OCI-LY7 (cell line): ENCODE results near the gene DNM3. TPM values are rescaled to one million over a fixed set of nuclear protein-coding genes. Genes with fewer than 3 reads are reported as not detected.

Experiments used
- BruUV-seq: library from RNA; stranded (reverse); fragments of 400-500 nt; replicated peaks from 2 replicates; lab custom pipeline; 2021; lab: Mats Ljungman, UMichigan
- CTCF ChIA-PET: fragments of 300-600 bp; sonication (Branson Sonifier 250); formaldehyde crosslinking; loops from one replicate; lab custom pipeline; 2022; ENCODE audit warnings: antibody characterized with exemption; ENCODE audit not compliant: unreplicated experiment; lab: Charles Lee
- POLR2A ChIA-PET: fragments of 300-600 bp; sonication (Branson Sonifier 250); formaldehyde crosslinking; loops from one replicate; lab custom pipeline; 2022; ENCODE audit warnings: antibody characterized with exemption; lab: Charles Lee
- DNase-seq: peaks from one replicate; pipeline ENCODE4 v3.0.0-alpha.2; 2015; ENCODE audit warnings: low spot score
- H2AFZ ChIP-seq: fragments of 200-600 bp; sonication (generic), shearing (Covaris generic); 2 replicates; pipeline ENCODE4 v1.6.1; 2014; ENCODE audit warnings: mild to moderate bottlenecking, antibody characterized with exemption, low read length, moderate library complexity
- H3K27ac ChIP-seq: fragments of 200-600 bp; sonication (generic); 2 replicates; pipeline ENCODE4 v1.5.1; 2014; ENCODE audit warnings: mixed run types, low read depth, mild to moderate bottlenecking, moderate library complexity, low read length, inconsistent platforms; ENCODE audit not compliant: poor library complexity, severe bottlenecking
- H3K36me3 ChIP-seq: fragments of 200-600 bp; sonication (generic); 2 replicates; pipeline ENCODE4 v1.6.1; 2014; ENCODE audit warnings: mild to moderate bottlenecking, antibody characterized with exemption, low read length, moderate library complexity, mixed read lengths; ENCODE audit not compliant: insufficient read depth
- H3K4me1 ChIP-seq: fragments of 200-600 bp; sonication (generic); 2 replicates; pipeline ENCODE4 v1.5.1; 2014; ENCODE audit warnings: mild to moderate bottlenecking, low read length; ENCODE audit not compliant: insufficient read depth, poor library complexity, severe bottlenecking
- H3K4me2 ChIP-seq: fragments of 200-600 bp; sonication (generic); 2 replicates; pipeline ENCODE4 v1.6.1; 2014; ENCODE audit warnings: mild to moderate bottlenecking, low read length
- H3K4me3 ChIP-seq: fragments of 200-600 bp; sonication (generic); 2 replicates; pipeline ENCODE4 v1.5.1; 2014; ENCODE audit warnings: mild to moderate bottlenecking, low read depth, low read length; ENCODE audit not compliant: poor library complexity, severe bottlenecking
- H3K79me2 ChIP-seq: fragments of 200-600 bp; sonication (generic); 2 replicates; pipeline ENCODE4 v1.6.1; 2016; ENCODE audit warnings: low read depth, mild to moderate bottlenecking, low read length, moderate library complexity, mixed read lengths; ENCODE audit not compliant: insufficient read depth
- H3K9me2 ChIP-seq: fragments of 200-600 bp; sonication (generic); 2 replicates; pipeline ENCODE4 v1.6.1; 2016; ENCODE audit warnings: mild to moderate bottlenecking, low read length, mixed read lengths; ENCODE audit not compliant: insufficient read depth
- H3K9me3 ChIP-seq: fragments of 200-600 bp; sonication (generic); 2 replicates; pipeline ENCODE4 v1.6.1; 2014; ENCODE audit warnings: mild to moderate bottlenecking, mixed run types, low read length, mixed read lengths
- H4K20me1 ChIP-seq: fragments of 200-600 bp; sonication (generic); 2 replicates; pipeline ENCODE4 v1.6.1; 2014; ENCODE audit warnings: mild to moderate bottlenecking, antibody characterized with exemption, low read length, moderate library complexity, mixed read lengths; ENCODE audit not compliant: insufficient read depth
- EZH2phosphoT487 ChIP-seq: fragments of 200-600 bp; sonication (generic); IDR thresholded peaks from 2 replicates; pipeline ENCODE4 v1.6.1; 2018; ENCODE audit warnings: low read depth, borderline replicate concordance, mild to moderate bottlenecking, mixed run types, antibody characterized with exemption, low read length, moderate library complexity, mixed read lengths
- intact Hi-C: fragments of 100-400 bp; cut with micrococcal nuclease; formaldehyde crosslinking; loops from one replicate; pipeline ENCODE4 v1.10.0; 2022; ENCODE audit not compliant: unreplicated experiment
- total RNA-seq, 2 experiments: library from RNA; depleted of rRNA in 1 of 2; stranded (reverse); fragments of >200 nt in 1 of 2; shearing (Covaris generic) in 1 of 2; gene quantifications; 2 replicates each; pipeline ENCODE4 v1.2.3, GENCODE V29; 2014 to 2022
- TF ChIP-seq, protein P1 (sequence below): fragments of 200-600 bp; sonication (generic); conservative IDR thresholded peaks from 2 replicates; pipeline ENCODE4 v1.5.1; 2014; ENCODE audit warnings: mild to moderate bottlenecking, antibody characterized with exemption, low read length, moderate library complexity, mixed read lengths

The DNM3 gene
- total RNA-seq, 2 experiments from 2014 or later: 0.47 to 0.61 TPM

DNA sequence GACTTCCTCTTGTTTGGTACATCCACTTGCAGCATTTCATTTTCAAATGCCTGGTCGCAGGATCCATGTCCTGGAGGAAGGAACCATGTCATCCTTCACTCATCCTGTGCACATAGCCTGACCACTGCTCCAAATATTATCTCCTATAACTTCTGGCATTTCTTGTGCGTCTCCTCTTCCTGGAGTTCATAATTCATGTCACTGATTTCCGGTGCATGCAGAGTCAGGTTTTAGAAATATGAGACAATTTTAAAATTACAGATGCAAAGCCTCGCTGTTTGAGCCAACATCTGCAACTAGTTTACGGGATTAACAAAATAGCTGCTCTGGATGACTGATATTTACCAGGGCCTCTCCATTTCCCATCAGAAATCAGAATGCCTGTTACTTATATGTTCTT lies 268.1 kb downstream of the DNM3 start:
- no peaks in the 10 kb centered on the region for H3K9me2 ChIP-seq
- H3K36me3 ChIP-seq: no peaks in the 10 kb centered on the region
- POLR2A ChIA-PET: interaction anchor here (1.0 kb wide), 1 partner anchor 104 kb away, joined by 3 read pairs; no protein-coding TSS in a partner anchor
- H3K79me2 ChIP-seq: no peaks in the 10 kb centered on the region
- CTCF ChIA-PET: no interaction called here
- TF ChIP-seq, protein P1, sequence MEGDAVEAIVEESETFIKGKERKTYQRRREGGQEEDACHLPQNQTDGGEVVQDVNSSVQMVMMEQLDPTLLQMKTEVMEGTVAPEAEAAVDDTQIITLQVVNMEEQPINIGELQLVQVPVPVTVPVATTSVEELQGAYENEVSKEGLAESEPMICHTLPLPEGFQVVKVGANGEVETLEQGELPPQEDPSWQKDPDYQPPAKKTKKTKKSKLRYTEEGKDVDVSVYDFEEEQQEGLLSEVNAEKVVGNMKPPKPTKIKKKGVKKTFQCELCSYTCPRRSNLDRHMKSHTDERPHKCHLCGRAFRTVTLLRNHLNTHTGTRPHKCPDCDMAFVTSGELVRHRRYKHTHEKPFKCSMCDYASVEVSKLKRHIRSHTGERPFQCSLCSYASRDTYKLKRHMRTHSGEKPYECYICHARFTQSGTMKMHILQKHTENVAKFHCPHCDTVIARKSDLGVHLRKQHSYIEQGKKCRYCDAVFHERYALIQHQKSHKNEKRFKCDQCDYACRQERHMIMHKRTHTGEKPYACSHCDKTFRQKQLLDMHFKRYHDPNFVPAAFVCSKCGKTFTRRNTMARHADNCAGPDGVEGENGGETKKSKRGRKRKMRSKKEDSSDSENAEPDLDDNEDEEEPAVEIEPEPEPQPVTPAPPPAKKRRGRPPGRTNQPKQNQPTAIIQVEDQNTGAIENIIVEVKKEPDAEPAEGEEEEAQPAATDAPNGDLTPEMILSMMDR: no peak
- TF ChIP-seq EZH2phosphoT487: no peak
- no peak for DNase-seq
- no peak overlapping the region for H3K4me2 ChIP-seq
- intact Hi-C loops: no loop called here
- no TSS peak for BruUV-seq
- H3K9me3 ChIP-seq: no peaks in the 10 kb centered on the region
- H4K20me1 ChIP-seq: no peaks in the 10 kb centered on the region
- H2AFZ ChIP-seq: no peak overlapping the region
- no peak overlapping the region for H3K4me3 ChIP-seq
- no peaks in the 10 kb centered on the region for H3K4me1 ChIP-seq
- H3K27ac ChIP-seq: no peak overlapping the region

DNA sequence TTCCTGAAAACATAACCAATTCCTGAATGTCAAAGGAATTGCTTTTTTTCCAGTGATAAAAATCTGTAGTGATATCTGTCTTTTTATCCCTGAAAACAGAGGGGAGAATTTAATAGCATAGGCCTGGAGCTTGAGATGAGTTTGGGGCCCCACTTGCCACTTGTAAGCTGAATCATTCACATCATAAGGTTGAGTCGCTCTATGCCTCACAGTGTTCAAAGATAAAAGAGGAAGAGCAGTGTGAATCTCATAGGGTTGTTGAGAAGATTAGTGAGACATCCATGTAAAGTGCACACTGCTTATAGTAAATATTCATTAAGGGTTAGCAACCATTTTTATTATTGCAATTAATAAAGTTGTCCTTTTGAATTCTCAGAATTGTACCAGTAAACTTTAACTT lies 271.3 kb downstream of the DNM3 start:
- DNase-seq: no peak
- Histone ChIP-seq H4K20me1 (no peaks in the 10 kb centered on the region), H3K4me1 (no peaks in the 10 kb centered on the region), H3K4me2 (no peak overlapping the region), H2AFZ (no peak overlapping the region), H3K36me3 (no peaks in the 10 kb centered on the region), H3K27ac (no peak overlapping the region), H3K79me2 (no peaks in the 10 kb centered on the region), H3K4me3 (no peak overlapping the region), H3K9me3 (no peaks in the 10 kb centered on the region), H3K9me2 (no peaks in the 10 kb centered on the region)
- intact Hi-C loops: no loop called here
- BruUV-seq: no TSS peak
- ChIA-PET CTCF (no interaction called here), POLR2A (interaction anchor here (0.5 kb wide), 1 partner anchor 199 kb away, joined by 3 read pairs; no protein-coding TSS in a partner anchor)
- TF ChIP-seq EZH2phosphoT487: no peak

DNA sequence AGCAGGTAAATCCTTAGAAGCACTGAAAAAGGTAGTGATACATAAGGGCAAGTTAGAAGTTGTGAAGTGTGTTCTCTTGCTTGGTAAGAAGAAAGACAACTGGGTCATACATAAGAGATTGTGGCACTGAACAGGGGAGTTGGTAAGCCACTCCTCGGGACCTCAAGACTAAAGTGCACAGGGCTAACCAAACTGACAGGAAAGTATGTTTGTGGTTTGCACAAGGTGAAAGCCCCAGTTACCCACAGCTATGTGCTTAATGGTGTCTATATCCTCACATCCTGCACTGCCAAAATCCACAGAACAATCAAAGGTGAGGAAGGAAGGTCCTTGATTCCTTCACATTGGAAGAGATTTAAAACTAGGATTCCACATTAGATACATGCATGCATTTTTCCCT lies 276.5 kb downstream of the DNM3 start:
- Histone ChIP-seq H3K4me1 (no peaks in the 10 kb centered on the region), H3K4me2 (no peak overlapping the region), H2AFZ (no peak overlapping the region), H3K4me3 (no peak overlapping the region), H3K9me2 (no peaks in the 10 kb centered on the region), H4K20me1 (no peaks in the 10 kb centered on the region), H3K36me3 (no peaks in the 10 kb centered on the region), H3K27ac (no peak overlapping the region), H3K9me3 (no peaks in the 10 kb centered on the region), H3K79me2 (no peaks in the 10 kb centered on the region)
- TF ChIP-seq, protein P1: no peak
- no peak for TF ChIP-seq EZH2phosphoT487
- intact Hi-C loops: no loop called here
- BruUV-seq: no TSS peak
- ChIA-PET CTCF (no interaction called here), POLR2A (interaction anchor here (0.8 to 1.3 kb wide), 2 partner anchors 11 to 15 kb away, joined by 3 read pairs; no protein-coding TSS in a partner anchor)
- no peak for DNase-seq
